Endothelial cell of umbilical vein (primary cell): ENCODE results near the gene ITGA3. TPM values are rescaled to one million over a fixed set of nuclear protein-coding genes. Genes with fewer than 3 reads are reported as not detected.

Source experiments
- BruUV-seq: library from RNA; stranded (reverse); fragments of 400-500 nt; replicated peaks from 2 replicates; lab custom pipeline; 2021; lab: Mats Ljungman, UMichigan
- CTCF ChIA-PET: fragments of 300-600, 350-600 bp; sonication (Branson Sonifier 250); formaldehyde crosslinking; loops from one replicate; lab custom pipeline; 2021; ENCODE audit warnings: antibody characterized with exemption, inconsistent platforms; lab: Charles Lee
- POLR2A ChIA-PET: fragments of 300-600, 350-600 bp; sonication (Branson Sonifier 250); formaldehyde crosslinking; loops from one replicate; lab custom pipeline; 2021; ENCODE audit warnings: antibody characterized with exemption, inconsistent platforms; lab: Charles Lee
- DNase-seq: peaks from one replicate; pipeline ENCODE4 v3.0.0-alpha.2; 2011; ENCODE audit warnings: low read depth, low spot score
- FAIRE-seq: peaks from 2 replicates; lab custom pipeline; 2011; peaks lifted over from hg19 to GRCh38; lab: Jason Lieb, UNC
- H2AFZ ChIP-seq: 2 replicates; pipeline ENCODE4 v1.6.0; 2012; ENCODE audit warnings: low read depth, low read length, control low read depth, inconsistent platforms
- H3K27ac ChIP-seq: 2 replicates; pipeline ENCODE4 v1.5.1; 2011; ENCODE audit warnings: low read depth, mild to moderate bottlenecking, control low read depth, low read length, moderate library complexity; ENCODE audit not compliant: insufficient read depth
- H3K27me3 ChIP-seq, 2 experiments: 2 replicates each; pipeline versions ENCODE4 v1.6.0 to v1.6.1; 2011; ENCODE audit warnings: low read length in 2 of 2, mixed read lengths in 1 of 2; ENCODE audit not compliant: control insufficient read depth in 2 of 2, insufficient read depth in 2 of 2
- H3K36me3 ChIP-seq, 2 experiments: 2 replicates in 1 of 2; 3 replicates in 1 of 2; pipeline ENCODE4 v1.5.1; 2011; ENCODE audit warnings: low read length in 2 of 2, mild to moderate bottlenecking in 1 of 2, moderate library complexity in 1 of 2; ENCODE audit not compliant: control insufficient read depth in 2 of 2, insufficient read depth in 2 of 2; ENCODE audit errors: extremely low read depth in 1 of 2
- H3K4me1 ChIP-seq: 3 replicates; pipeline ENCODE4 v1.5.1; 2011; ENCODE audit warnings: mild to moderate bottlenecking, low read length; ENCODE audit not compliant: control insufficient read depth, insufficient read depth; ENCODE audit errors: extremely low read depth
- H3K4me2 ChIP-seq: 2 replicates; pipeline ENCODE4 v1.6.1; 2011; ENCODE audit warnings: low read length, control low read depth, mixed read lengths; ENCODE audit not compliant: insufficient read depth
- H3K4me3 ChIP-seq, 3 experiments: fragments of 200-600 bp in 1 of 3; sonication (generic), shearing (Covaris generic) in 1 of 3; replicated peaks in 1 of 3; 2 replicates each; pipeline ENCODE4 v1.5.1; 2011 to 2016; ENCODE audit warnings: control low read depth in 3 of 3, low read length in 3 of 3, mild to moderate bottlenecking in 2 of 3, inconsistent platforms in 1 of 3, low read depth in 1 of 3, moderate library complexity in 1 of 3; ENCODE audit not compliant: insufficient read depth in 1 of 3
- H3K79me2 ChIP-seq: 2 replicates; pipeline ENCODE4 v1.6.0; 2012; ENCODE audit warnings: low read length, inconsistent platforms; ENCODE audit not compliant: control insufficient read depth, insufficient read depth
- H3K9ac ChIP-seq: replicated peaks from 2 replicates; pipeline ENCODE3; 2011; ENCODE audit warnings: low read length, control low read depth; ENCODE audit not compliant: insufficient read depth; ENCODE audit errors: extremely low read depth
- H3K9me1 ChIP-seq: replicated peaks from 3 replicates; pipeline ENCODE4 v1.6.0; 2011; ENCODE audit warnings: mild to moderate bottlenecking, low read length; ENCODE audit not compliant: control insufficient read depth, insufficient read depth; ENCODE audit errors: extremely low read depth
- H3K9me3 ChIP-seq: replicated peaks from 2 replicates; pipeline ENCODE4 v1.5.1; 2012; ENCODE audit warnings: low read length, inconsistent platforms; ENCODE audit not compliant: control insufficient read depth, insufficient read depth
- H4K20me1 ChIP-seq: replicated peaks from 2 replicates; pipeline ENCODE3; 2011; ENCODE audit warnings: mild to moderate bottlenecking, low read length; ENCODE audit not compliant: control insufficient read depth, insufficient read depth; ENCODE audit errors: extremely low read depth
- CTCF ChIP-seq, 2 donors: IDR thresholded peaks; 1 replicate in 1 of 2; 2 replicates in 1 of 2; pipeline ENCODE4 v1.5.1; 2011; ENCODE audit warnings: low read length in 2 of 2, mild to moderate bottlenecking in 2 of 2, moderate library complexity in 2 of 2, control low read depth in 1 of 2, inconsistent platforms in 1 of 2, low read depth in 1 of 2; ENCODE audit not compliant: insufficient read depth in 1 of 2; ENCODE audit errors: extremely low read depth in 1 of 2
- EZH2 ChIP-seq: IDR thresholded peaks from 2 replicates; pipeline ENCODE4 v1.6.1; 2012; ENCODE audit warnings: borderline replicate concordance, low read depth, mild to moderate bottlenecking, moderate library complexity, low read length, inconsistent platforms; ENCODE audit not compliant: severe bottlenecking
- FOS ChIP-seq: IDR thresholded peaks from 2 replicates; pipeline ENCODE4 v1.6.1; 2011; ENCODE audit warnings: mild to moderate bottlenecking, low read length, moderate library complexity, borderline replicate concordance; ENCODE audit not compliant: insufficient read depth
- GATA2 ChIP-seq: IDR thresholded peaks from 2 replicates; pipeline ENCODE4 v1.7.0; 2011; ENCODE audit warnings: low read depth, mild to moderate bottlenecking, moderate library complexity, mixed read lengths, low read length; ENCODE audit not compliant: insufficient read length, insufficient read depth
- JUN ChIP-seq: IDR thresholded peaks from 2 replicates; pipeline ENCODE4 v1.6.1; 2011; ENCODE audit warnings: borderline replicate concordance, low read depth; ENCODE audit not compliant: insufficient read length, insufficient read depth
- MYC ChIP-seq: IDR thresholded peaks from one replicate; pipeline ENCODE4 v1.6.1; 2011; ENCODE audit warnings: mild to moderate bottlenecking, low read depth, low read length
- POLR2A ChIP-seq: IDR thresholded peaks from 2 replicates; pipeline ENCODE4 v1.6.1; 2012; ENCODE audit warnings: low read depth, mild to moderate bottlenecking, control low read depth, low read length
- POLR2AphosphoS5 ChIP-seq: IDR thresholded peaks from 2 replicates; pipeline ENCODE4 v1.6.1; 2012; ENCODE audit warnings: low read depth, mild to moderate bottlenecking, control low read depth, low read length, moderate library complexity; ENCODE audit not compliant: insufficient read depth
- dilution Hi-C: fragments of 300-500 bp; cut with MboI; formaldehyde crosslinking; loops from one replicate; pipeline ENCODE4 v1.15.0; 2019; ENCODE audit warnings: low sequenced_read_pairs; ENCODE audit not compliant: extremely low pct_ligation_motif_present
- intact Hi-C: fragments of 100-400 bp; cut with micrococcal nuclease; formaldehyde crosslinking; loops from one replicate; pipeline ENCODE4 v1.10.0; 2022
- polyA plus RNA-seq, 4 experiments: library from polyadenylated mRNA; depleted of rRNA in 3 of 4; stranded (reverse) in 3 of 4; unstranded in 1 of 4; fragments of >200 nt; gene quantifications; 2 replicates each; pipeline versions ENCODE4 v1.2.1 to v1.2.3, GENCODE V29; 2011 to 2012; ENCODE audit warnings: missing spikeins in 1 of 4
- total RNA-seq: library from RNA; stranded (reverse); gene quantifications from 2 replicates; pipeline ENCODE4 v1.2.3, GENCODE V29; 2021
- TF ChIP-seq, protein P1 (sequence below): IDR thresholded peaks from 2 replicates; pipeline ENCODE4 v1.6.1; 2011; ENCODE audit not compliant: insufficient read depth, insufficient read length

Gene ITGA3
- total and polyA plus RNA-seq, 2 donors (not counting 3 experiments of a cell fraction or from before 2014, with no cell fraction given): 92.7 to 112 TPM

DNA sequence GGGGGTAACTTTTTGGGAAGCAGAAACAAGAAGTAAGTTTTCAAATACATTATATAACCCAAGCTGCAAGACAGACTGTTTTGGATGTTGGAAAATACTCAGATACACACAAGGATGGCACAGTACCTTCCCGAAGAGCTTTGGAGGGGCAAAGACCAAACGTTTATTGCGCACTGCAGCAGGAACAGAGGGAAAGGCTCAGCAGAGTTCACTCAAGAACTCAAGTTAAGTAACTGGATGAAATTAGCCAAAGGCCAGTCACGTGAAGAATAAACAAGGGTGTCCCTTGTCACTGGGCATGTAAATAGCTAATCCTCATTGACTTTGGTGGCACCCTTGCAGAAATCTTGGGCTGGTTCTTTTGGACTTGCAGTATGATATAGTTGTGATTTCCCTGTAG, 42.0 kb downstream of the ITGA3 start:
- dilution Hi-C loops: no loop called here
- Histone ChIP-seq H4K20me1 (no peaks in the 10 kb centered on the region), H3K9ac (no peak overlapping the region), H3K4me3 (no peak overlapping the region), H3K27ac (no peak overlapping the region), H3K9me3 (no peaks in the 10 kb centered on the region), H3K4me1 (peaks cover 10% of the 10 kb centered on the region), H3K27me3 (no peaks in the 10 kb centered on the region), H3K79me2 (no peaks in the 10 kb centered on the region), H2AFZ (no peak overlapping the region), H3K4me2 (no peak overlapping the region), H3K36me3 (peaks cover 0 to 5% of the 10 kb centered on the region in 2 experiments), H3K9me1 (no peaks in the 10 kb centered on the region)
- FAIRE-seq: no peak
- ChIA-PET CTCF (interaction anchor here (1.3 to 2.1 kb wide), 4 partner anchors 10 to 72 kb away, joined by 3 to 5 read pairs (median 4); no protein-coding TSS in a partner anchor), POLR2A (no interaction called here)
- DNase-seq: no peak
- intact Hi-C loops: no loop called here
- TF ChIP-seq MYC (no peak), CTCF (IDR thresholded peaks at IDR 0.05; ENCODE audit: extremely low read depth in 1 of 2, insufficient read depth in 1 of 2, low read depth in 1 of 2, low read length in 2 of 2) (no peak), JUN (no peak), POLR2A (no peak), EZH2 (no peak), POLR2AphosphoS5 (no peak), GATA2 (no peak), FOS (no peak)
- TF ChIP-seq, protein P1, sequence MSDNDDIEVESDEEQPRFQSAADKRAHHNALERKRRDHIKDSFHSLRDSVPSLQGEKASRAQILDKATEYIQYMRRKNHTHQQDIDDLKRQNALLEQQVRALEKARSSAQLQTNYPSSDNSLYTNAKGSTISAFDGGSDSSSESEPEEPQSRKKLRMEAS: no peak
- BruUV-seq: no TSS peak
